ENCODE results near the gene YEATS4.
"Not testable (repeated sequence)": the region's sequence is repeated elsewhere in the genome, so short reads cannot be mapped to it uniquely, and the experiment has no call there.

Gene YEATS4

GRCh38 chr12:69359531-69360347, at the start of gene YEATS4:
TSS of gene YEATS4 (plus strand) at chr12:69359743. CDS start at chr12:69359973, 230 bp downstream.
- DNase-seq = peak; percentile 80

GRCh38 chr12:69313209-69313608, 46.3 kb upstream of the YEATS4 start:
- DNase-seq = no peak

GRCh38 chr12:69316784-69317183, 42.8 kb upstream of the YEATS4 start:
- not testable (repeated sequence) for DNase-seq

- not testable (repeated sequence) for DNase-seq
Measured at GRCh38 chr12:69317233-69317632, 42.3 kb upstream of the YEATS4 start.

- no peak for DNase-seq
Measured at GRCh38 chr12:69318225-69318624, 41.3 kb upstream of the YEATS4 start.

- DNase-seq = no peak
Measured at GRCh38 chr12:69321351-69321750, 38.2 kb upstream of the YEATS4 start.

- DNase-seq = no peak
Measured at GRCh38 chr12:69324797-69325466, 34.6 kb upstream of the YEATS4 start.

GRCh38 chr12:69328426-69328825, 31.1 kb upstream of the YEATS4 start:
- DNase-seq = no peak

- no peak for DNase-seq
Measured at GRCh38 chr12:69329669-69330428, 29.7 kb upstream of the YEATS4 start.

- DNase-seq = peak; percentile 47
Measured at GRCh38 chr12:69330475-69331473, 28.8 kb upstream of the YEATS4 start.

GRCh38 chr12:69331519-69331908, 28.0 kb upstream of the YEATS4 start:
- no peak for DNase-seq

- no peak for DNase-seq
Measured at GRCh38 chr12:69331909-69332684, 27.4 kb upstream of the YEATS4 start.

GRCh38 chr12:69332815-69333358, 26.7 kb upstream of the YEATS4 start:
- no peak for DNase-seq

GRCh38 chr12:69334158-69334557, 25.4 kb upstream of the YEATS4 start:
- no peak for DNase-seq

- DNase-seq = no peak
Measured at GRCh38 chr12:69337311-69338090, 22.0 kb upstream of the YEATS4 start.

- no peak for DNase-seq
Measured at GRCh38 chr12:69338120-69338859, 21.3 kb upstream of the YEATS4 start.

GRCh38 chr12:69338936-69339335, 20.6 kb upstream of the YEATS4 start:
- DNase-seq = no peak

GRCh38 chr12:69339999-69340398, 19.5 kb upstream of the YEATS4 start:
- DNase-seq = no peak

GRCh38 chr12:69341328-69341727, 18.2 kb upstream of the YEATS4 start:
- no peak for DNase-seq

GRCh38 chr12:69342421-69342820, 17.1 kb upstream of the YEATS4 start:
- DNase-seq = no peak
